ENCODE measurements around the gene BRF1.

Gene BRF1

DNA sequence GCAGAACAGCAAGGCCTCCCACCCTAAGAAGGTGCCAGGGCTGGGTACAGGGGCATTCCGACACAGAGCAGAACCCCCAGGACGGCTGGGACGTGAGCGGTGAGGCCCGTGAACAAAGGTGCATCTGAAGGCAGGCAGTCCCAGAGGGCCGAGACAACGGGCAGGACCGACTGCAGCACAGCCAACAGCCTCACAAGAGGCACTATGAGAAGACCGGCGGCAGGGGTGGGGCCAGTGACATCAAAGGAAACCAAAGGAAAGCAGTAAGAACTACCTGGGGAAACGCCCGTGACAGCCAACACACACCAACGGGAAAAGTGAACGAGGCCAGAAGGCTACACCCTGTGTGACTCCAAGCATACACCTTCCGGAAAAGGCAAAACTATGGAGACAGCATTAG is 43.3 kb downstream of the BRF1 start:
- DNase-seq = no peak

DNA sequence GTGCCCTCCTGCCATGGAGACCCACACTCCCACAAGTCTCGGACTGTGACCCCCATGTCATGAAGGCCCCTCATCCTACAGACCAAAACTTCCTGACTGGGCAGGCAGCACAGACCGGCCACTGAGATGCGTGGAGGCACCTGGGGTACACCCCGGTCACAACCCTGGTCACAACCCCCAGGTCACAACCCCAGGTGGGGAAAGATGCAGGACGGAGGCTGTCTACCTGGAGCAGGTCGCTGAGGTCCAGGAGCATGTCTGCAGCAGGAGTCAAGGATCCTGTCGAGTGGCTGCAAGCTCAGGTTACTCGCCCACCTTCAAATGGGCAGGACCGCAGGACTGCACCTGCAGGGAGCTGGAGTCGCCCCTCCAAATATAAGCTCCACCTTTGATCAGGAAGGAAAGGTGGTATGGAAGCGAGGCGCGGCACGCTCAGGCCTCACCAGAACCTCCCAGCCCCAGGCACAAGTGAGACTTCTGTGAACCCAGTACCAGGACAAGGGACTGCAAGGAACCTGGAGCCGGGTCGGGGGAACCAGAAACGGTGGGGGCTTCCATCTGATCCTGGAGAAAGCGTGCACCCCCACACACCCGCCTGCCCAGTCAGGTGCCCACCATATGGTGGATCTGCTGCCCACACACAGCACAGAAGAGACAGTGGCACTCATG is 44.4 kb downstream of the BRF1 start:
- DNase-seq = no peak

DNA sequence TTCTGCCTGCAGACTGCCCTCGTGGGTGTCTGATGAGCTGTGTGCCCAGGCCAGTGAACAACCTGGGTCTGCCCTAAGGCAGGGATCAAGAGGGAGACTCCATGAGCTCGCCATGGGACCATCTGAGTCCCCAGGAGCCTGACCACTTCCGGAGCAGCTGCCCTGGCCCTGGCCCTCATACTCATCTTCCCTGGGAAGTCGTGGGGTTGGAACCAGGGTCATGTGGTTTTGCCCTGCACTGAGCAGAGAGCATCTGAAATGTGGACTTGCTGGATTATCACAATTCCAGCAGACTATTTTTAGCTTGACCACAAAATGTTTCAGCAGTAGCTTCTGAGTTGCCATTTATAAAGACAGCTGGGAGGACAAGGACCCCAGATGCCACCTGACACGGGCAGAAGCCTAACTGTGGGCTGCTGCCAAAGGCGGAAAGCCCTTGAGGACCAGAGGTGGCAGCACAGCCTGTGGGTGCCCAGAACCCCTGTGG is 45.7 kb downstream of the BRF1 start:
- DNase-seq = peak; percentile 36

DNA sequence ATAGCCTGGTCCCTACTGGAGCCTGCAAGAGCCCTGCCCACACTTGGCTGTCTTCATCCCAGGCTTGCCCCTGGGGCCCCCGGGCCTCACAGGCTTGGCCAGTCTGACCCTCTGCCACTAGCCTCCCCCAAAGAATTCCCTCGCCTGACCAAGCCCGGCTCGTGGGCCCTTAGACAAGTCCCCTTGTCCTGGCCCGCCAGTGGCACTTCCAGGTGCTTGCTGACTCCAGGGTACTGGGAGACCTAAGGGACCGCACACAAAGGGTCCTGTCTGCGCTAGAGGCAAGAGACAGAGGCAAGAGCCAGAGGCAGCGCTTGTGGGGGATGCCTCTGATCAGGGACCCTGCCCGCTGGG is 47.5 kb downstream of the BRF1 start:
- no peak for DNase-seq

DNA sequence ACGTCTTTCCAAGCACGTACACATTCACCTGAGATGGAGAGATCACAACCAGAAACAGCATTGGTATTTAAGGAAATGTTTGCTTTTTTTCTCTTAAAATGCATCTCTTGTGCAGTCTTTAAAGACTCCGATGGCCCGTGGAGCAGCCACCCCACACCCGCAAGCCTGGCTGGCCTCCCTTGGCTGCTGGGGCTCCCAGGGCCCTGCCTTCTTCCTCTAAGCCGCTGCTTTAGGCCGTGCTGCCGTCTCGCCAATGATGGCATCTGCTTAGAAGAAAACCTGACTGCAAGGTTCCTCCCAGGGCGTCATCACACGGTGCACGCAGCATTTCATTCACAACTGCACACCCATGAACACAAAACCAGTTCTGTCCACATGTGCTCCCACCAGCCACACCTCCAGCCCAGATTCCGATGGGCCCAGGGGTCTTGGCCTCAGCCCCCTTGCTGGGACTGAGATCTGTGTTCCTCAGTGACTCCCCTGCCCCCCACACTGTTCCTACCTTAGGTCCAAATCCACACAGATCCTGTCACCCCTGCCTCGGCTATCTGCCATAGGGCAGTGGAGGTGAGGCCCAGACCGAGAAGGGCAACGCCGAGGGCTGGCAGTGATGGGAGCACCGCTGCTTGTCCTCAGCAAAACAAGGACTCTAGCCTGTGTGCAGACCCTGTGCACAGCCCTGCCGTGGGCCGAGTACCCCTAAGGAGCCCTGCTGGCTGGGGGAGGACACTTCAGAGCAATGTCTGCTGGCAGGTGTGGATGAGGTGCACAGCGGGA is 48.1 kb downstream of the BRF1 start:
- no peak for DNase-seq

DNA sequence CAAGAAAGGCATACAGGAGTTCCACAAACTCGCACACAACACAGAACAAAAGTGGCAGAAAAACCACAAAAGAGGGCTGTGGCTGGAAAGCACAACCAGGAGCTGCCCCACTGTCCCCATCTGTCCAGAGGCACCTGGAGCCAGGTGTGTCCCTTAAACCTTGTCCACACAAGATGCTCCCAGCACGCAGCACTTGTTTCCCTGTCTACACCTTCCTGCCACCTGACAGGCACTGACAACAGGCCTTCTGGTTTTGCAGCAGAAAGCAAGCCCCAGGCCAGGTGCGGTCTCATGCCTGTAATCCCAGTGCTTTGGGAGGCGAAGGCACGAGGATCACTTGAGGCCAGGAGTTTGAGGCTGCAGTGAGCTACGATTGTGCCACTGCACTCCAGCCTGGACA is 48.9 kb downstream of the BRF1 start:
- DNase-seq = no peak

DNA sequence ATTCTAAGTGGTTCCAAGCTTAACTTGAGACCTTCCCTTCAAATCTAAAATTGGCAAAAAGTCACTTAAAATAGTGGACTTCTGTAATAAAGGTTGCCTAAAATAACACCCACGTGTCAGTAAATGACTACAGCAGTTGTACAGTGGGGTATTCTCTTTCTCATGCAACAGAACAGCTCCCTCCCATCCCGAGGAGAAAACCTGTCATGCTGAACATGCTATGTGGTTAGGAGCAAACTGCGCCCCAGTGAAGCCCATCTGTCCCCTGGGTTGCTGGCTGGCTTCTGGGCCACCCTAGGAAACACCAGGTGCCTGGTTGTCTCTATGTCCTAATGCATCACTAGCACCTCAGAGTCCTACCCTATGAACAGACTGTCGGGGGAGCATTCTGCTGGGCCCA is 49.8 kb downstream of the BRF1 start:
- peak; percentile 90 for DNase-seq

DNA sequence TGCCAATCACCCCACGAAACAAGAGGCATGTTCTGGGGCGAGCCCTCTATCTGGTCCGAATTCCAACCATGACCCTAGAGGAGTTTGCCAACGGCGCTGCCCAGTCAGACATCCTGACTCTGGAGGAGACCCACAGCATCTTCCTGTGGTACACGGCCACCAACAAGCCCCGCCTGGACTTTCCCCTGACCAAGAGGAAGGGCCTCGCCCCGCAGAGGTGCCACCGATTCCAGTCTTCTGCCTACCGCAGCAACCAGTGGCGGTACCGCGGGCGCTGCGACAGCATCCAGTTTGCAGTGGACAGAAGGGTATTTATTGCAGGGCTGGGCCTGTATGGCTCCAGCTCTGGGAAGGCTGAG is 50.8 kb downstream of the BRF1 start:
- DNase-seq = no peak

DNA sequence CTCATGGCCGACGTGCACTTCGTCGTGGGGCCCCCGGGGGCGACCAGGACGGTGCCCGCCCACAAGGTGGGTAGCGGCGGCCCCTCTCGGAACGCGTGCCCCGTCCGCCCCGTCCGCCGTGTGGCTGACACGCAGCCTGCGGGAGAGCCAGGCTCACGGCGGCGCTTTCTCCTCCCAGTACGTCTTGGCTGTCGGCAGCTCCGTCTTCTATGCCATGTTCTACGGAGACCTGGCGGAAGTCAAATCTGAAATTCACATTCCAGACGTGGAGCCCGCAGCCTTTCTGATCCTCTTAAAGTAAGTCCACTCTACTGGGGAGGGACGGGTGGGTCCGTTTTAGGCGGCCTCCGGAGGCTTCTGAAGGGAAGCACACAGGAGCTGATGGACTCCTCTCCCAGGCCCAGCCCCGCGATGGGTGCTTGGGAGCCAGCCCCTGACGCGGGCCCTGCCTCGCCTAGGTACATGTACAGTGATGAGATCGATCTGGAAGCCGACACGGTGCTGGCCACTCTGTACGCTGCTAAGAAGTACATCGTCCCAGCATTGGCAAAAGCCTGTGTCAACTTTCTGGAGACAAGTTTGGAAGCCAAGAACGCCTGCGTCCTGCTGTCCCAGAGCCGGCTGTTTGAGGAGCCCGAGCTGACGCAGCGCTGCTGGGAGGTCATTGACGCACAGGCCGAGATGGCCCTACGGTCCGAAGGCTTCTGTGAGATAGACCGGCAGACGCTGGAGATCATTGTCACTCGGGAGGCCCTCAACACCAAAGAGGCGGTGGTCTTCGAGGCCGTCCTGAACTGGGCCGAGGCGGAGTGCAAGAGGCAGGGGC is 51.4 kb downstream of the BRF1 start:
- DNase-seq = no peak

DNA sequence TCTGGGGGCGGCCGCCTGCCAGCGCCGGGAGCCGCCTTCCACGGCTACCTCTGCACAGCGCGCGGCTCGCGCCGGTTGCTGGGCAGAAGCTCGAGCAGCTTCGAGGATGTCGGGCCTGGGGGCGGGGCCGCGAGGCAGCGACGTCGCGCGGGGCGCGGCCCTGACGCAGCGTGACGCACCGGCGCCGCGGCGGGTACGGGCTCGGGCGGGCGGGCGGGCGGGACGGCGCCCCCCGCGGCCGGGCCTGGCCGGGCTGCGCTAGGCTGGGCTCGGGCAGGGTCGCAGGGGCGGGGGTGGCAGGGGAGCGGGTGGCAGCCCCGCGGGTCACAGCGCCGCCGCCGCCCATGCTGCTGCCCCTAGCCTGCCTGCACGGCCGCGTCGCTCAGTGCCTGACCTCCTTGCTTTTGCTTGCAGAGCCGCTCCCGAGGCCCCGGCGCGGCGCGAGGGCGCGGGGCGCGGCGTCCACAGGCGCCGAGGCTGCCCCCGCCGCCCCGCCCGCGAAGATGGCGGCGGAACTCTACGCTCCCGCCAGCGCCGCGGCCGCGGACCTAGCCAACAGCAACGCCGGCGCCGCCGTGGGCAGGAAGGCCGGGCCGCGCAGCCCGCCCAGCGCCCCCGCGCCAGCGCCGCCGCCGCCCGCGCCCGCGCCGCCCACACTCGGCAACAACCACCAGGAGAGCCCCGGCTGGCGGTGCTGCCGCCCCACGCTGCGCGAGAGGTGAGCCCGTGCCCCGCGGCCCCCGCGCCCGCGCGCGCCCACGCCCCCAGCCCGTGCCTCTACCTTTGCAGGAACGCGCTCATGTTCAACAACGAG is 52.2 kb downstream of the BRF1 start, which contains the start of gene BTBD6:
TSS of gene BTBD6 (plus strand) at position 166 of the 814 bp plus-strand sequence. CDS start at position 345, 179 bp downstream.
- no peak for DNase-seq

DNA sequence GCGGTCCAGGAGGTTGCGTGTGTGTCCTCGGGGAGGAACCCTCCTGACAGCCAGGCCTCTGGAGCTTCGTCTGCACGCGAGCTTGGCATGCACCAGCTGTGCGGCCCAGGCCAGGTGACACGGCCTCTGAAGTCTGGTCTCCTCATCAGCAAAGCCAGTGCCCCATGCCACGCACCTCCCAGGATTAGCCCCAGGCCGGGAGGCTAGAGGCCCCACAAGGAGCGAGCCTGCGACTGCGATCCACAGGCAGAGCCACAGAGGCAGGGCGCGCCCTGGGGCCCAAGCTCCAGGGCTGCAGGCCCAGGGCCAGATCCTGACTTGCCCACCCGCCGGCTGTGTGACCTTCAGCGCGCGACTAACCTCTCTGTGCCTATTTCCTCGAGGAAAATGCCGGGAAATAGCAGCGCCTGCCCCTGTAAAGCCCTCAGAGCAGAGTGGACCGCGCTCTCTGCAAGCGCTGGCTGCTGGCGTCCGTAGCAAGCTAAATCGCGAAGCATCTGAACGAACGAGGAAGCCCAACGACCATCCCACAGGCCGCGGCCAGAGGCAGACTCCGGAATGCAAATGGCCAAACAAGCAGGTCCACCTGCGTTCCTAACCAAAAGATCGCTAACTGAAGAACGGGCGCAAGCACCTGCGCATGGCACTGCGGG is 53.0 kb downstream of the BRF1 start:
- no peak for DNase-seq

DNA sequence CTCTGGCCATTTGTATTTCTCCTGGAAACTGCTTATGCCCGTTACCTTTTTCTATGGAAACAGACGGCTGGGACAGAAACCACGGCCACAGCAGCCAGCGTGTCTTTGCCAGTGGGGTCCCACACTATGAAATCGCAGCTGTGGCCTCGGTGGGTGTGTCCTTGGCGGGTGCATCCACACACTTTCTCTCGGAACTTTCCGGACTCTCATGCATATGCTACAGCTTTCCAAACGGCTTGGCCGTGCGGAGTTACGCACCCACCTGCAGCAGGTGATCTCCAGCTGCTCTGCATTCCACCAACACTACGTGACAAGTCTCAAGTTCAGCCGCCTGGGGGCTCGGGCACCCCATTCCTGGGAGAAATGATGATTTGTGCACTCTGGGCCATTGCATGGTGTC is 53.8 kb downstream of the BRF1 start:
- DNase-seq = no peak

DNA sequence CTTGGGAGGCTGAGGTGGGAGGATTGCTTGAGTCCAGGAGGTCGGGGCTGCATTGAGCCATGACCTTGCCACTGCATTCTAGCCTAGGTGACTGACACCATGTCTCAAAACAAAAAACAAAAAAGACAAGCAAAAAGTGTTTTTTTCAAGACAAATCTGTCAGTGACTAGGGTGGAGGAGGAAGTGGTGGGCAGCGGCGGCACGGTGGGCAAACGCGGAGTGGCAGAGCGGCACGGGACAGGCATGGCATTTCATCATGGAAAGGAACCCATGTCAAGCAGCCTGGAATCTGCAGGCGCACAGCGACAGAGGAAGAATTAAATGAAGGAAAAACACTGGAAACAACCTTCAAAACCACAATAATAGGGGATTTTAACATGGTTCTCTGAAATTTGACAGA is 56.5 kb downstream of the BRF1 start:
- DNase-seq = no peak

DNA sequence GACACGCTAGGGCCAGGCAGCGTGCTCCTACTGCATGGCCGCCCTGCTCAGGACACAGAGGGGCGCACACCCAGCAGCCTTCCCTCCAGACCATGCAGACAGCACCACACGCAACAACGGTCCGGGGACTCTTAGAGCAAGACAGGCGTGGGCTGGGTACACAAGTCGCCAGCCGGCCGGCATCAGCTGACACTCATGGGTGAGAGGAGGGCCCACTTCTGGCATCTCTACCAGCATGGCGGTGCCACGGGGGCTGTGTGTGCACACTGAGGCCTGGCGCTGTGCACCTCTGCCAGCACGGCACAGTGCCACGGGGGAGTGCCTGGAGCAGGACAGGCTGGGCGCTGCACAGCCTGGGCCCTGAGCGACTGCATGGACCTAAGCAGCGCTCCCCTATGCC is 59.2 kb downstream of the BRF1 start:
- no peak for DNase-seq

DNA sequence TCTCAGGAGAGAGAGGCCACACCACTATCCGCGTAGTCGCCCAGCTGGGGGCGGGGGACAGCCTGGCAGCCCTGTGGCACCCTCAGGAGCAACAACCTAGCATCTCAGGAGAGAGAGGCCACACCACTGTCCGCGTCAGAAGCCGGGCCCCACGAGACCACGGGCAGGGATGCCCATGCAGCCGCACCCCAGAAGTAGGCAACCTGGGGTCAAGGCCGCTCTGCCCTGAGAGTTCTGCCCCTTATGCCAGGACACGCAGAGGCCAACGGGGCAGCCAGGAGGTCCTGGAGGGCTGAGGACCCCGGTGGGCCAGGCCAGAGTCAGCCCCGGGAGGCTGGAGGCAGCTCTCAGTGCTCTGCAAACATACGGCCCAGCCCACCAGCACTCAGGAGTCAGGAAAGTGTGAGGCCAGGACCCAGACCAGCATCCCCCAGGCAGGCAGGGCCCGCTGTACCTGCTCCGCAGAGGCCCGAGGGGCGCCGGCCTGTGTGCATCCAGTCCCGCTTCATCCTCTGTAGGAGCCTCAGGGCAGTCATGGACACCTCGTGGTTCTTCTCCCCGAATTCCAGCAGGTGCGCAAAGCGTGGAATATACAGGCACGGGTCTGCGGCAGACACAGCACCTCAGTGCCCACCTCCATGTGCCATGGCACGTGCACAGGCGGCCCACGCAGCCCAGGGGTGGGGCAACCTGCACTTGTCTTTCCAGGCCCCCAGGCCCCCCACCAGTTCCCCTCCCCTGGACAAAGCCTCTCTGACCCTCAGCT is 59.8 kb downstream of the BRF1 start:
- no peak for DNase-seq

DNA sequence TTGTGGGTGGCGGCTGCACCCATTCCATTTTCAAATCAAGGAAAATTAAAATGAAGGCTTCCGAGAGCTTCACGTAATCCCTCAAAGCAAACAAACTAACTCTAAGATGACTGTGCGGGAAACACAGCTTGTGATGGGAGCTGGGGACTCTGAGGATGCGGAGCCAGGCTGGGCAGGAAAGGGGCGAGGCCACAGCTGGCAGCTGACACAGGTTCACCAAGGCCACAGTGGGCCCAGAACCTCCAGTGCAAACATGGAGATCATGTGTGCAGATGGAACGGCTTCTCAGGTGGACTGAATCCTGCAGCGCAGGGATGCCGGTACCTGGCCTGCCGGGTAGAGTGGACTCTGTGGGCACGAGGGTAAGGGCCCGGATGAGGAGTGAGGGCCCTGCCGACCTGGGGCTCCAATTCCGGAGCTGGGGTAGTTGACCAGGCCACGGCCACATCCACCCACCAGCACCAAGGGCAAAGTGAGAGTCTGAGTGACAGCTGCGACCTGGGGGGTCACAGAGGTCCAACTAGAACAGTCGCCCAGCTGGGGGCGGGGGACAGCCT is 71.6 kb downstream of the BRF1 start:
- no peak for DNase-seq

DNA sequence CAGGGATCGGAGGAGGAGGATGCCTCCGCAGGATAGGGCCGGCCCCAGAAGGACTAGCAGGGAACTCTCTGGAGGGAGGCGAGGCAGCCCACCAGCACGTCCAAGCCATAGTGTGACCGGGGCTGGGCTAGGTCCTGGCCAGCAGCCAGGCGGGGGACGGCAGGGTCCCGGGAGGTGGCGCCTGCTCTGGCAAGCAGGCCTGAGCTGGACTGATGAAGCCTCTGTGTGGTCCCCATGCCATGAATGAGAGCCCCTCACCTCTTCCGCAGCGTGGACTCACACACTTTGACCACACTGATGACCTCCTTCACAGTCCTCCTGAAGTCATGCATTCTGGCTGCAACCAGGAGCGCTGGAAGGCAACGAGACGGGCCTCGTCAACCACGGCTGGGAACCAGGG is 72.2 kb downstream of the BRF1 start:
- DNase-seq = no peak

DNA sequence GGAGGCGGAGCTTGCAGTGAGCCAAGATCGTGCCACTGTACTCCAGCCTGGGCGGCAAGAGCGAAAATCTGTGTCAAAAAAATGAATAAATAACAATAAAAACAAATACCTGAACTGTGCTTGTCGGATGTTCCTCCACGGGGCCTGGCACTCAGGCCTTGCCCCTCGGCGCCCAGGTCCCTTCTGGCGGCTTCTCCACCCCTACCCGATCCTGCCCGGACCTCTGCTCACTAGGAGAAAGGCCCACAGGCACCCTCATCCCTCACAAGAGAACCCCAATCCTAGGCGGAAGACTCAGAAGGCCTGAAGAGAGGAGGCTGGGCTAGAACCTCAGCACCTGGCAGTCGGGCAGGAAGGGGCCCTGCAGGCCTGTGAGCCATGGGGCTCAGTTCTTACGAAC is 73.5 kb downstream of the BRF1 start:
- no peak for DNase-seq

DNA sequence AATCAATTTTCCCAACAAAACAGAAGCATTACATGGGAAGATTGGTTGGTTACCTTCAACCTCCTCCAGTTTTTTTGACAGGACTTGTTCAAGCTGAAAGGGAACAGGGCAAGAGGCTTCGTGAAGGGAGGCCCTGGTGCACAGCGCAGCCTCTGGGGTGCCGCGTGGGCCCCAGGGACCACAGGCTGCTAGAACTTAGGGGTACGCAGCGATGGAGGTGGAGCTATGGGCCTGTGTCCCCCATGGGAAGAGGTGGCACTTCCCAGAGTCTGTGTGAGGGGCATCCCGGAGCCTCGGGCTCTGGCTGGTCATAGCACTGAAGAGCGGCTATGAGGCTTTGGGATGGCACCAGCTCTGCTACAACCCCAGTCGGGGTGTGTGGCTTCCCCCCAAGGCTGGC is 74.6 kb downstream of the BRF1 start:
- no peak for DNase-seq

DNA sequence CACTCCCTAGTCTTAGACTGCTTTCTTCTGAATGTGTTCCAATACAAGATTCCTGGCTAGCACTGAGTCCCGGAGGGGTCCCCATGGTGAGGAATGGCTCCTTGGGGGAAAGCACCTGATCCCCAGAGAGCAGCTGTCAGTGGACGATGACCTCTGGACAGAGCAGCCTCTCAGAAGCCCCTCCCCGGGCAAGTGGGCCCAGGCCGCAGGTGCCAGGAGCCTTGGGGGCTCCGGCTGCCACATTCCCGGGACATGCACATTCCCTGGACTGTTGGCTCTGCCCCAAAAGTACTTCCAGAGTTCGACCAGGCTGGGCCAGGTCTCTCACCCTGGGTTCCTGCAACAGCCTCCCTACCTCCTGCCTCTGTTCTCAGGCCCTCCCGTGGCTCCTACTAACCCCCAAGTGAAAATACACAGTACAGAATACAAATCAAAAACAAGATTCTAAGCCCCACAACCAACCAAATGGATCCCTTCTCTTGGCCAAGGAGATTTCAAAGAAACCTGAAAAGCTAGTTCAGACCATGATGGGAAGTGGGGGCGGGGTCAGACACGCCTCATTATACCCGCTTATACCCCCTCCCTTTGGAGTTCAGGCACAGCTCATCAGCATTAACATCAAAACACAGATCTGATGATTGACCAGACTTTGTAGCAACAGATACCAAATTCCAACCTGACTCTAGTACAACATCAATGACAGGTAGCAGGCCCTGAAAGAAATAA is 75.8 kb downstream of the BRF1 start:
- DNase-seq = no peak
